ENCODE measurements around the gene UBASH3B.

DNA sequence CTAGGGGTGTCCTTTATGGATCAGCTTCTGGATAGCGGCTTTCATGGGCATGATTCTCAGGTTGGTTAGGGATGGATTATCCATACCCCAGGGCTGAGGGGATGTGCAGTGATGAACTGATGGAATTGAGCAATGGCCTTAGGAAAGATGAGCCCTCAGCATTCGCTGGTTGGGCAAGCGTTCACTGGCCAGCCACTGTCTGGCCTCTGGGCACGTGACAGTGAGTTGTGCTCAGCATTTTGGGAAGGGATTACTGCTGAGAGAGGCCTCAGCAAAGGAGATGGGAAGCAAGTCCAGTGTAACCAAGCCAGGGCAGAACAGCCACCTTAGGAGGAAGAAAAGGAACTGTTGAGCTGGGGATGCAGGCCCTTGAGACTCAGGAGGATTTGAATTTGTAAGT is 17.4 kb downstream of the UBASH3B start:
- TF ChIP-seq TAF15 (IDR thresholded peaks at IDR 0.05; ENCODE audit: low read depth, low read length, poor library complexity, severe bottlenecking) = no peak
- TF ChIP-seq FOXK2 (IDR thresholded peaks at IDR 0.05) = no peak
- TF ChIP-seq RCOR2 (CRISPR knock-in tag; IDR thresholded peaks at IDR 0.05) = no peak
- no peak for TF ChIP-seq MYC (CRISPR knock-in tag; IDR thresholded peaks at IDR 0.05; ENCODE audit: borderline replicate concordance)
- TF ChIP-seq KDM6A (CRISPR knock-in tag; IDR thresholded peaks at IDR 0.05; ENCODE audit: low read depth) = no peak
- TF ChIP-seq, protein P1, sequence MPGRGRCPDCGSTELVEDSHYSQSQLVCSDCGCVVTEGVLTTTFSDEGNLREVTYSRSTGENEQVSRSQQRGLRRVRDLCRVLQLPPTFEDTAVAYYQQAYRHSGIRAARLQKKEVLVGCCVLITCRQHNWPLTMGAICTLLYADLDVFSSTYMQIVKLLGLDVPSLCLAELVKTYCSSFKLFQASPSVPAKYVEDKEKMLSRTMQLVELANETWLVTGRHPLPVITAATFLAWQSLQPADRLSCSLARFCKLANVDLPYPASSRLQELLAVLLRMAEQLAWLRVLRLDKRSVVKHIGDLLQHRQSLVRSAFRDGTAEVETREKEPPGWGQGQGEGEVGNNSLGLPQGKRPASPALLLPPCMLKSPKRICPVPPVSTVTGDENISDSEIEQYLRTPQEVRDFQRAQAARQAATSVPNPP (CRISPR knock-in tag; IDR thresholded peaks at IDR 0.05) = no peak
- TF ChIP-seq, protein P2, sequence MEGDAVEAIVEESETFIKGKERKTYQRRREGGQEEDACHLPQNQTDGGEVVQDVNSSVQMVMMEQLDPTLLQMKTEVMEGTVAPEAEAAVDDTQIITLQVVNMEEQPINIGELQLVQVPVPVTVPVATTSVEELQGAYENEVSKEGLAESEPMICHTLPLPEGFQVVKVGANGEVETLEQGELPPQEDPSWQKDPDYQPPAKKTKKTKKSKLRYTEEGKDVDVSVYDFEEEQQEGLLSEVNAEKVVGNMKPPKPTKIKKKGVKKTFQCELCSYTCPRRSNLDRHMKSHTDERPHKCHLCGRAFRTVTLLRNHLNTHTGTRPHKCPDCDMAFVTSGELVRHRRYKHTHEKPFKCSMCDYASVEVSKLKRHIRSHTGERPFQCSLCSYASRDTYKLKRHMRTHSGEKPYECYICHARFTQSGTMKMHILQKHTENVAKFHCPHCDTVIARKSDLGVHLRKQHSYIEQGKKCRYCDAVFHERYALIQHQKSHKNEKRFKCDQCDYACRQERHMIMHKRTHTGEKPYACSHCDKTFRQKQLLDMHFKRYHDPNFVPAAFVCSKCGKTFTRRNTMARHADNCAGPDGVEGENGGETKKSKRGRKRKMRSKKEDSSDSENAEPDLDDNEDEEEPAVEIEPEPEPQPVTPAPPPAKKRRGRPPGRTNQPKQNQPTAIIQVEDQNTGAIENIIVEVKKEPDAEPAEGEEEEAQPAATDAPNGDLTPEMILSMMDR (CRISPR knock-in tag; IDR thresholded peaks at IDR 0.05) = no peak
- TF ChIP-seq, protein P3, sequence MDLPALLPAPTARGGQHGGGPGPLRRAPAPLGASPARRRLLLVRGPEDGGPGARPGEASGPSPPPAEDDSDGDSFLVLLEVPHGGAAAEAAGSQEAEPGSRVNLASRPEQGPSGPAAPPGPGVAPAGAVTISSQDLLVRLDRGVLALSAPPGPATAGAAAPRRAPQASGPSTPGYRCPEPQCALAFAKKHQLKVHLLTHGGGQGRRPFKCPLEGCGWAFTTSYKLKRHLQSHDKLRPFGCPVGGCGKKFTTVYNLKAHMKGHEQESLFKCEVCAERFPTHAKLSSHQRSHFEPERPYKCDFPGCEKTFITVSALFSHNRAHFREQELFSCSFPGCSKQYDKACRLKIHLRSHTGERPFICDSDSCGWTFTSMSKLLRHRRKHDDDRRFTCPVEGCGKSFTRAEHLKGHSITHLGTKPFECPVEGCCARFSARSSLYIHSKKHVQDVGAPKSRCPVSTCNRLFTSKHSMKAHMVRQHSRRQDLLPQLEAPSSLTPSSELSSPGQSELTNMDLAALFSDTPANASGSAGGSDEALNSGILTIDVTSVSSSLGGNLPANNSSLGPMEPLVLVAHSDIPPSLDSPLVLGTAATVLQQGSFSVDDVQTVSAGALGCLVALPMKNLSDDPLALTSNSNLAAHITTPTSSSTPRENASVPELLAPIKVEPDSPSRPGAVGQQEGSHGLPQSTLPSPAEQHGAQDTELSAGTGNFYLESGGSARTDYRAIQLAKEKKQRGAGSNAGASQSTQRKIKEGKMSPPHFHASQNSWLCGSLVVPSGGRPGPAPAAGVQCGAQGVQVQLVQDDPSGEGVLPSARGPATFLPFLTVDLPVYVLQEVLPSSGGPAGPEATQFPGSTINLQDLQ (CRISPR knock-in tag; IDR thresholded peaks at IDR 0.05) = no peak
- TF ChIP-seq SMC3 (IDR thresholded peaks at IDR 0.05; ENCODE audit: low read length) = no peak
- TF ChIP-seq, protein P4, sequence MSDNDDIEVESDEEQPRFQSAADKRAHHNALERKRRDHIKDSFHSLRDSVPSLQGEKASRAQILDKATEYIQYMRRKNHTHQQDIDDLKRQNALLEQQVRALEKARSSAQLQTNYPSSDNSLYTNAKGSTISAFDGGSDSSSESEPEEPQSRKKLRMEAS (IDR thresholded peaks at IDR 0.05) = no peak

Measured in HepG2 (cell line).